ENCODE measurements around the gene AIF1. TPM values are rescaled to one million over a fixed set of nuclear protein-coding genes. Genes with fewer than 3 reads are reported as not detected.

AIF1 gene
- total RNA-seq = not detected in 2 replicates

DNA sequence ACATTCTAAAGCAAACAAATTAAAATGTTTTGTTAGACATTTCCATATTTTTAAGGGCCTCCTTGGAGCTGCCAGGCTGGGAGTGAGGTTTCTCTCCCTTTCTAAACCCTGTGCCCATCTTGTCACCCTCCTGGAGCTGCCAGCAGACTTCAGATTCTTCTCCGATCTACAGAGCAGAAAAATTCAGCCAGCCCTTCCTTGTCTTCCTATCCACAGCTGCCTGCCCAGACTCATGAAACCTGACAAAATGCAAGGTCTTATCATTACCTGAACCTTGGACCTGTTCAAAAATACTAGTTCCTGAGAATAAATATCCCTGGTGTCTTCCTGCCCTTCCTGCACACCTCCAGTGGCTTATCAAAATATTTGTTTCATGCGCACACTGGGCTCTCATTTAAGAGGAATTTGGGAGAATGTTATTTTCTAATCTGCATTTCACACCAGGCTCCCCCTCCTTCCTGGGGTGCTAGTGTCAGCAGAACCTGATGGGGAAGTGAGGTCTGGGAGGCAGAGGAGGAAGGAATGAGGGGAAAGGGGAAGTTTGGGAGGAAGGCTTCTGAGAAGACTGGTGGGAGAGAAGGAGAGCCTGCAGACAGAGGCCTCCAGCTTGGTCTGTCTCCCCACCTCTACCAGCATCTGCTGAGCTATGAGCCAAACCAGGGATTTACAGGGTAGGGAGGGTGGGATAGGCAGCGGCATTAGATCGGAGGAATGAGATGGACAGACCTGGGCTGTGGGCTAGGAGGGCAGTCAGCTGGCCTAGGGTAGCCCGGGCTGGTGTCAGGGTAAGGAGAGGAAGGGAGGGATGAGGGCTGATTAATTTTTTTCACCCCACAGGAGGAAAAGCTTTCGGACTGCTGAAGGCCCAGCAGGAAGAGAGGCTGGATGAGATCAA lies at the start of gene AIF1:
Gene AIF1 (plus strand): TSS at position 551 of the 895 bp plus-strand sequence. CDS start 96 bp downstream, at position 647.

DNA sequence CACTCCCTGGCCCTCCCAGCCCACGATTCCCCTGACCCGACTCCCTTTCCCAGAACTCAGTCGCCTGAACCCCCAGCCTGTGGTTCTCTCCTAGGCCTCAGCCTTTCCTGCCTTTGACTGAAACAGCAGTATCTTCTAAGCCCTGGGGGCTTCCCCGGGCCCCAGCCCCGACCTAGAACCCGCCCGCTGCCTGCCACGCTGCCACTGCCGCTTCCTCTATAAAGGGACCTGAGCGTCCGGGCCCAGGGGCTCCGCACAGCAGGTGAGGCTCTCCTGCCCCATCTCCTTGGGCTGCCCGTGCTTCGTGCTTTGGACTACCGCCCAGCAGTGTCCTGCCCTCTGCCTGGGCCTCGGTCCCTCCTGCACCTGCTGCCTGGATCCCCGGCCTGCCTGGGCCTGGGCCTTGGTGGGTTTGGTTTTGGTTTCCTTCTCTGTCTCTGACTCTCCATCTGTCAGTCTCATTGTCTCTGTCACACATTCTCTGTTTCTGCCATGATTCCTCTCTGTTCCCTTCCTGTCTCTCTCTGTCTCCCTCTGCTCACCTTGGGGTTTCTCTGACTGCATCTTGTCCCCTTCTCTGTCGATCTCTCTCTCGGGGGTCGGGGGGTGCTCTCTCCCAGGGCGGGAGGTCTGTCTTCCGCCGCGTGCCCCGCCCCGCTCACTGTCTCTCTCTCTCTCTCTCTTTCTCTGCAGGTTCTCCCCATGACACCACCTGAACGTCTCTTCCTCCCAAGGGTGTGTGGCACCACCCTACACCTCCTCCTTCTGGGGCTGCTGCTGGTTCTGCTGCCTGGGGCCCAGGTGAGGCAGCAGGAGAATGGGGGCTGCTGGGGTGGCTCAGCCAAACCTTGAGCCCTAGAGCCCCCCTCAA lies 42.8 kb upstream of the AIF1 start, which contains the start of gene LTA:
Gene LTA (plus strand): TSS at position 249 of the 871 bp plus-strand sequence. CDS start 454 bp downstream, at position 703.

DNA sequence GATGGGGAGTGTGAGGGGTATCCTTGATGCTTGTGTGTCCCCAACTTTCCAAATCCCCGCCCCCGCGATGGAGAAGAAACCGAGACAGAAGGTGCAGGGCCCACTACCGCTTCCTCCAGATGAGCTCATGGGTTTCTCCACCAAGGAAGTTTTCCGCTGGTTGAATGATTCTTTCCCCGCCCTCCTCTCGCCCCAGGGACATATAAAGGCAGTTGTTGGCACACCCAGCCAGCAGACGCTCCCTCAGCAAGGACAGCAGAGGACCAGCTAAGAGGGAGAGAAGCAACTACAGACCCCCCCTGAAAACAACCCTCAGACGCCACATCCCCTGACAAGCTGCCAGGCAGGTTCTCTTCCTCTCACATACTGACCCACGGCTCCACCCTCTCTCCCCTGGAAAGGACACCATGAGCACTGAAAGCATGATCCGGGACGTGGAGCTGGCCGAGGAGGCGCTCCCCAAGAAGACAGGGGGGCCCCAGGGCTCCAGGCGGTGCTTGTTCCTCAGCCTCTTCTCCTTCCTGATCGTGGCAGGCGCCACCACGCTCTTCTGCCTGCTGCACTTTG lies 39.6 kb upstream of the AIF1 start, which contains the start of gene TNF:
Gene TNF (plus strand): TSS at position 231 of the 567 bp plus-strand sequence. CDS start 177 bp downstream, at position 408.

DNA sequence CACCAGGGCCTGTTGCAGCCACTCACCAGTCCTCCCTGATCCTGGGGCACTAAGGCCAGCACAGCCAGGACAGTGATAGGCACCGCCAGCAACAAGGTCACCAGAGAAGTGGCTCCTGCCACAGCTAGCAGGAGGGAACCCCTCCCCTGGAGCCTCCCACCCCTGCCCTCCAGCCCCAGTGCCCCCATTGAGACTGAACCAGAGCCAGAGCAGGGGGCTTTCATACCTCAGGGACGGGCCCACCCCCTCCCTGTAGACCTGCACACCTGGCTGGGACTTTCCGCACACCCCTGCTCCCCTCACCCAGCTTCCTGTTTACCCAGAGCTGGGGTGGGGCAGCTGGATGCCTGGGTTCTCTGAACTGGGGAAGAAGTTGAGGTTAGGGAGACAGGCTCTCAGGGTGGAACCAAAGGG lies 32.8 kb upstream of the AIF1 start, which contains the start of gene LTB:
Gene LTB (minus strand): TSS at position 195 of the 414 bp plus-strand sequence. CDS start 7 bp downstream, at position 188.

DNA sequence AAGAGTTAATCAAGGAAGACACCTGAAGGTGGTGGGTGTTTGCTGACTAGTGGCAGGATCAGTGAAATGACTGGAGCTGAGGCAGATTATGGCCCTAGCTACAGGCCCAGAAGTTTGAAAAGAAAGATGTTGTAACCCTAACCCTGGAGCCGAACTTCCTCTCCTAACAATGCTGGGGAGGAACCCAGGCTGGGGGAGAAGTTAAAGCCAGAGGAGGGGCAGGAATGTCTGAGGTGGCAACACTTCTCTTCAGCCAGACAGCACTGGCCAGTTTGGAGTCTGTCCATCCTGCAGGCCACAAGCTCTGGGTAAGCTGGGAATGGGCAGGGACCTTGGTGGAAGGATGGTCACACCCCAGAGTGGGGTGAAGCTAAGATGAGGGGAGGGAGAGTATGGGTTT lies 29.0 kb upstream of the AIF1 start, which contains the start of gene LST1:
Gene LST1 (plus strand): TSS at position 270 of the 400 bp plus-strand sequence. CDS start 1,023 bp downstream, outside the sequence.

DNA sequence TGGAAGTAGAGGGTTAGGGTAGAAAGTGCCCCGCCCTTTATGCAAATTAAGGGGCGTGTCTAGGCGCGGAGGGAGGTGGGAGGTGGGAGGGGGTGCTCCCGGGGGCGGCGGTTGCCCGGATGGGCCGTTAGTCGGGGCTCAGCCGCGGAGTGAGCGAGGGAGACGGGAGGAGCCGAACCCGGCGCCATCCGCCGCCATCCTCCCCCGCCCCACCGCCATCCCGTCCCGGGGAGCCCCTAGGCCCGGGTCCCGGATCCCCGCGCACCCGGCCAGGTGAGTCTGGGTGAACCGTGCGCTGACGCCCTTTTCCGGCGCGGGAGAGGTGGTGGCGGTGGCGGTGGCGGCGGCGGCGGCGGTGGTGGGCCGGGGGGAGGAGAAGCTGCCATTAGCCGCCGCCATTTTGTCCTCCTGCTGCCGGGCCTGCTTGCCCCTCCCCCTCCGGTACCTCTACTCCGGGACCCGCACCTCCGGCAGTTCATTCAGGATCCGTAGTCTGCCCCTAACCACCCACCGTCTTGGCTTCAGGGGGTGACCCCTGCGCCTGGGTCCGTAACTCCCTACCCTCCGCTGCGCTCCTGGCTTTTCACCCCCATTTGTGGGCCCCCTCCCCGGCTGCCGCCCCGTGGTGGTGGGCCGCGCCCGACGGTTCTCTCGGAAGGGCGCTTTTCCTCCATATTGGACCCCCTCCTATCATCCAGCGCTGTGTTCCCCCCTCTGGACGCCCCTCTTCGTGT lies 5.7 kb downstream of the AIF1 start, which contains the start of gene PRRC2A:
Gene PRRC2A (plus strand): TSS at position 130 of the 734 bp plus-strand sequence. CDS start 2,075 bp downstream, outside the sequence.

DNA sequence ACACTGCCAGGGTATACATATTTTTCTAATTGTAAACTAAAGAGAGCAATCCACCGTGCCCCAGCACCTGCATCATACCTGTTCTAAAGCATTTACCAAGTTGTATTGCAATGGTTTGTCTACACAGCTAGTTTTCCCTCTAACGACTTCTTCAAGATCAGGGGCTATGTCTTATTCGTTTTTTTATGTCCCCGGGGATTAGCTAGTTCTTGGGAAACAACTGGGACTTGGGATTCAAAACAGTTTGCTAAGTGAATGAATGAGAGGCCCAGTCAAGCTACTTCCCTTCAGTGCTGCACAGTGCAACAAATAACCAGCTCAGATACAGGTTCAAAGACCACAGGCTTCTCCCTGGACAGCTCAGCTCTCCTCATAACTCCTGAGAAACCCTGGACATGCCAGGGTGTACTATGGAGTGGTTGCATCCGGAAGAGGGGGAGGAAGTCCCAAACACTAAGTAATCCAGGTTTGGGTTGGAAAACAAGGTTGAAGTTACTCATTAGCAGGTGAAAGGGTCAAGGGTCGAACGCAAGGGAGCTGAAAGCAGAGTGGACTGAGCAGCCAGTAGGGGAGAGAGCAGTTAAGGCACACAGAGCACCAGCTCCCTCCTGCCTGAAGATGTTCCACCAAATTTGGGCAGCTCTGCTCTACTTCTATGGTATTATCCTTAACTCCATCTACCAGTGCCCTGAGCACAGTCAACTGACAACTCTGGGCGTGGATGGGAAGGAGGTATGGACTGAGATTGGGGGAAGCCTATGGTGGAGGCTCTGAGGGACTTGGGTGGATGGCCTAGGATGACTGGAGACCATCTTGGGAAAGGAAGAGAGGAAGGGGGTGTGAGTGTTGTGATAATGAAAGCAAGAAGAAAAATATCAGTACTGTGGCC lies 40.6 kb downstream of the AIF1 start, which contains the start of gene APOM:
Gene APOM (plus strand): TSS at position 546 of the 889 bp plus-strand sequence. CDS start 73 bp downstream, at position 619.

DNA sequence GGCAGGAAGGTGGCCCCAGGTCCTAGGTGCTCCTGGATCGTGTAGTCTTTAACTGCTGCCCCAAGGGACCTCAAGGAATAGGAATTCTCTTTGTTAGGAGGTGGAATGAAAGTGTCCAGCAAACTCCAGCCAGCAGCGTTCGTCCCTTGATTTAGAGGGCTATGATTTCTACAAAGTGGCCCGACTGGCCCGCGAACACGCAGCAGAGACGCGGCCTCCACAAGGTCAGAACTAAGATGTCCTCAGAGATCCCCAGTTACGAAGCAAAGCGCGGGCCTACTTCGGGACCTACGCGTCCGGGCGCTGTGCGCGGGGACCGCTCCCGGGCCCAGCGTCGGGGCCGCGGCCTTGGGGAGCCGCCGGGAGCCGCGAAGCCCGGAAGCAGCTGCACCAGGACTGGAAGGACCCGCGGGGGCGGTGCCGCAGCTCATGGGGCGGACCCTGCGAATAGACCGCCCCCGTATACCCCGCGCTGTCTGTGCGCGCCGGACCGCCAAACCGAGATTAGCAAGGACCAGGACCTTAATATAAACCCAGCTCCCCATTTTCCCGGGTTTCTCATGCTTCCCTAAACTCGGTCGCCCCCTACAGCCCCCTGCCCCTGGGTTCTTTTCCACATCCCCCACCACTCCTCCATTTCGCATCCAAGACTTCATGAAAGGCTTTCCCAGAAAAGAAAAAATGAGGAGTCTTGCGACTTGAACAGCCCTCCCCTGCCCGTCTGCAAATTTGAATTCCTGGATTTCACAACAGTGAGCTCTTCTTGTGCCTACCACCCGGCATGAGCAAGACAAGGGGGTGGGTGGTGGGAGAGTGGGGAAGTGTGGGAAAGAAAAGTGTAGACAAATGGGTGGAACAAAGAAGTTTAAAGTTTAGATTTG lies 45.6 kb downstream of the AIF1 start, which contains the start of gene C6orf47:
Gene C6orf47 (minus strand): TSS at position 398 of the 881 bp plus-strand sequence. CDS start 831 bp downstream, outside the sequence.

DNA sequence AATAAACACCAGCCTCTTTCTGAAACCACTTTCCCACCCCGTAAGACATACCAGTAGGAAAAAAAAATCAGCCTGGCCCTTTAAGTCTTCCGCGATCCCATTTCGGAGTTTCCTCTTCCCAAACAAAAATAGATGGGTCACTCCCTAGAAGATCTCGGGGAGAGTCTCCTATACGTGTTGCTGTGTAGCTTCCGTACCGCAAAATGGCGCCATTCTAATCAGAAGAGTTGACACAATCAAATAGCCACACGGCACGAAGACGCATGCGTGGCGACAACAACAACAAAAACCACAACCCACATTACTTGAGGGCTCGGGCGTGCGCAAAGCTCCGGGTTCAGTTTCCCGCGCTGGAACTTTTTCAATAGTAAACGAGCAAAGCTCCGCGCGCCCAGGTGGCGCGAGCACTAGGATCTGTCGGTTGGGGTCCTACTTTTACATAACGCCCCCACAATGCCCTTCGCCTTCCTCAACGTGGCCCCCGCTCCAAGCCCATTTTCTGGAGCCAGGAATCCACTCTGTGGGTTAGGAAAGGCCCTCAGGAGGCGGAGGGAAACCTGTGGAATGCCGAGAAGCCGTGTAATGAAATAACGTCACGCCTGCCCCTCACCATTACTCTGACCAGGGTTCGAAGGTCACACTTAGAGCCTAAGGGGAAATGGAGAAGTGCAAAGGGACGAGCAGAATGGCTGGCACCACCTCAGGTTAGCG lies 49.9 kb downstream of the AIF1 start, which contains the start of gene GPANK1:
Gene GPANK1 (minus strand): TSS at position 208 of the 711 bp plus-strand sequence. CDS start 519 bp downstream, outside the sequence.

DNA sequence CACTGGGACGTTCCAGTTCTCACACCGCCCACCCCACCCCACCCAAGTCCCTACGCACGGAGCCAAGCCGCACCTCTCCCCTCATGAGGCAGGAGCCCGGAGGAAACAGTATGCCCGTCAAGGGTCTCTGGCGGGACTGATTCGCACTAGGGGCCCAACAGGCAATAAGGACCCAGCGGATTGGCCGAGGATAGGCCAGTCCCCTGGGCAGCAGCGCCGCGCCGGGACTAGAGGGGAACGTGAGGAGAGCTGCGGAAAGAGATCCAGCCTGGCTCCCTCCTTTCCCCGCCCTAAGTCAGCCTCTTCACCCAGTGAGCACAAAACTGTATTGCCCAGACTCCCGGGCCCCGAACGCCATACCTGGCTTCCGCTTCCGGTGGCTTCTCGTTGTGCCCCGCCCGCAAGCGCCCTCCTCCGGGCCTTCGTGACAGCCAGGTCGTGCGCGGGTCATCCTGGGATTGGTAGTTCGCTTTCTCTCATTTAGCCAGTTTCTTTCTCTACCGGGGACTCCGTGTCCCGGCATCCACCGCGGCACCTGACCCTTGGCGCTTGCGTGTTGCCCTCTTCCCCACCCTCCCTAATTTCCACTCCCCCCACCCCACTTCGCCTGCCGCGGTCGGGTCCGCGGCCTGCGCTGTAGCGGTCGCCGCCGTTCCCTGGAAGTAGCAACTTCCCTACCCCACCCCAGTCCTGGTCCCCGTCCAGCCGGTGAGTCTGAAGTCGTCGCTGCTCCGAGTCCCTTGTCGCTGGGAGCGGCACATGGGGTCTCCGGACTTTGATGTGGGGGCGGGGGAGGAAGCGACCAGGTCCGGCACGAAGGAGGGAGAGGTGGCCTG lies 50.7 kb downstream of the AIF1 start, which contains the start of gene CSNK2B:
Gene CSNK2B (plus strand): TSS at position 580 of the 836 bp plus-strand sequence. CDS start 752 bp downstream, outside the sequence.

Other genes starting within 250 kb of the AIF1 start
- 39.0 and 58.8 TPM in 2 replicates for gene MICA, start 211.6 kb upstream of the AIF1 start, total RNA-seq
- gene MICB, start 117.1 kb upstream of the AIF1 start, total RNA-seq = 7.2 and 7.9 TPM in 2 replicates
- gene MCCD1, start 86.3 kb upstream of the AIF1 start, total RNA-seq = not detected in 2 replicates
- 272 and 278 TPM in 2 replicates for gene DDX39B, start 73.2 kb upstream of the AIF1 start, total RNA-seq
- gene ATP6V1G2, start 68.6 kb upstream of the AIF1 start, total RNA-seq = 1.3 TPM in 2 replicates
- 16.5 and 24.9 TPM in 2 replicates for gene NFKBIL1, start 67.6 kb upstream of the AIF1 start, total RNA-seq
- gene LTA, start 42.9 kb upstream of the AIF1 start, total RNA-seq = not detected in 2 replicates
- gene TNF, start 39.7 kb upstream of the AIF1 start, total RNA-seq = 0.16 and 0.54 TPM in 2 replicates
- not detected in 2 replicates for gene LTB, start 32.8 kb upstream of the AIF1 start, total RNA-seq
- 1.8 TPM in 1 of 2 replicates, not detected in the other for gene LST1, start 29.0 kb upstream of the AIF1 start, total RNA-seq
- gene NCR3, start 22.2 kb upstream of the AIF1 start, total RNA-seq = not detected in 2 replicates
- gene PRRC2A, start 5.5 kb downstream of the AIF1 start, total RNA-seq = 59.4 and 74.7 TPM in 2 replicates
- gene BAG6, start 37.4 kb downstream of the AIF1 start, total RNA-seq = 200 and 228 TPM in 2 replicates
- gene APOM, start 40.7 kb downstream of the AIF1 start, total RNA-seq = 7.6 TPM in 1 of 2 replicates, not detected in the other
- gene C6orf47, start 45.5 kb downstream of the AIF1 start, total RNA-seq = 15.3 and 19.9 TPM in 2 replicates
- gene GPANK1, start 49.8 kb downstream of the AIF1 start, total RNA-seq = 23.2 and 28.5 TPM in 2 replicates
- gene CSNK2B, start 50.8 kb downstream of the AIF1 start, total RNA-seq = 218 and 219 TPM in 2 replicates
- 1.1 and 1.5 TPM in 2 replicates for gene LY6G5B, start 54.7 kb downstream of the AIF1 start, total RNA-seq
- gene LY6G5C, start 65.8 kb downstream of the AIF1 start, total RNA-seq = not detected in 2 replicates
- 28.3 and 28.8 TPM in 2 replicates for gene ABHD16A, start 88.1 kb downstream of the AIF1 start, total RNA-seq
- not detected in 2 replicates for gene LY6G6F, start 91.6 kb downstream of the AIF1 start, total RNA-seq
- gene LY6G6D, start 100.1 kb downstream of the AIF1 start, total RNA-seq = not detected in 2 replicates
- not detected in 2 replicates for gene LY6G6C, start 106.5 kb downstream of the AIF1 start, total RNA-seq
- not detected in 2 replicates for gene MPIG6B, start 108.1 kb downstream of the AIF1 start, total RNA-seq
- gene DDAH2, start 114.1 kb downstream of the AIF1 start, total RNA-seq = 32.1 and 53.8 TPM in 2 replicates
- gene CLIC1, start 121.3 kb downstream of the AIF1 start, total RNA-seq = 478 and 525 TPM in 2 replicates
- gene MSH5, start 124.8 kb downstream of the AIF1 start, total RNA-seq = 2.1 and 4.3 TPM in 2 replicates
- 0.54 TPM in 1 of 2 replicates, not detected in the other for gene SAPCD1, start 147.4 kb downstream of the AIF1 start, total RNA-seq
- under 0.01 TPM in 1 of 2 replicates, not detected in the other for gene VWA7, start 162.1 kb downstream of the AIF1 start, total RNA-seq
- 40.1 and 59.8 TPM in 2 replicates for gene VARS1, start 180.5 kb downstream of the AIF1 start, total RNA-seq
- 20.9 and 37.3 TPM in 2 replicates for gene LSM2, start 191.7 kb downstream of the AIF1 start, total RNA-seq
- 0.49 TPM in 1 of 2 replicates, not detected in the other for gene HSPA1L, start 200.0 kb downstream of the AIF1 start, total RNA-seq
- 59.8 and 77.6 TPM in 2 replicates for gene HSPA1A, start 200.3 kb downstream of the AIF1 start, total RNA-seq
- 61.4 and 72.9 TPM in 2 replicates for gene HSPA1B, start 212.5 kb downstream of the AIF1 start, total RNA-seq
- gene NEU1, start 247.6 kb downstream of the AIF1 start, total RNA-seq = 37.5 and 55.9 TPM in 2 replicates